HuH-7 (cell line): Measurements from ENCODE around the gene ADM2.

Source experiments
- DNase-seq: peaks from one replicate; pipeline ENCODE4 v3.0.0; 2011; ENCODE audit warnings: low spot score

ADM2 gene

GRCh38 chr22:50467773-50468440 lies 13.4 kb upstream of the ADM2 start:
- DNase-seq = no peak

- no peak for DNase-seq
These were observed 12.7 kb upstream of the ADM2 start for GRCh38 chr22:50468626-50469025.

GRCh38 chr22:50469377-50470305 lies 11.7 kb upstream of the ADM2 start:
- DNase-seq = no peak

- DNase-seq = no peak
These were observed 10.9 kb upstream of the ADM2 start for GRCh38 chr22:50470491-50470890.

GRCh38 chr22:50471197-50471847 lies 10.0 kb upstream of the ADM2 start:
- DNase-seq = no peak

- DNase-seq = no peak
These were observed 9.4 kb upstream of the ADM2 start for GRCh38 chr22:50471962-50472361.

GRCh38 chr22:50473088-50473487 lies 8.3 kb upstream of the ADM2 start:
- peak; percentile 96 for DNase-seq

- DNase-seq = no peak
These were observed 7.3 kb upstream of the ADM2 start for GRCh38 chr22:50473855-50474671.

- DNase-seq = peak; percentile 100
These were observed 6.4 kb upstream of the ADM2 start, which contains the start of gene SBF1 for GRCh38 chr22:50474710-50475651. SBF1 (minus strand) TSS chr22:50475035; CDS start chr22:50474840, 195 bp downstream.

- no peak for DNase-seq
These were observed 5.7 kb upstream of the ADM2 start for GRCh38 chr22:50475652-50476002.

GRCh38 chr22:50476868-50477267 lies 4.5 kb upstream of the ADM2 start:
- DNase-seq = no peak

GRCh38 chr22:50477923-50478322 lies 3.4 kb upstream of the ADM2 start:
- DNase-seq = no peak

- no peak for DNase-seq
These were observed 1.6 kb upstream of the ADM2 start for GRCh38 chr22:50479721-50480120.

- no peak for DNase-seq
These were observed 301 bp upstream of the ADM2 start for GRCh38 chr22:50481045-50481439.

GRCh38 chr22:50482107-50483074 lies 1.0 kb downstream of the ADM2 start:
- no peak for DNase-seq

- DNase-seq = no peak
These were observed 1.8 kb downstream of the ADM2 start for GRCh38 chr22:50483106-50483505.

GRCh38 chr22:50483556-50483955 lies 2.2 kb downstream of the ADM2 start:
- no peak for DNase-seq

- DNase-seq = no peak
These were observed 2.9 kb downstream of the ADM2 start for GRCh38 chr22:50483977-50484853.
